SJSA1 (cell line): ENCODE results near the gene INTS11. TPM values are rescaled to one million over a fixed set of nuclear protein-coding genes. Genes with fewer than 3 reads are reported as not detected.
A peak's percentile ranks its signal among the peaks of the same experiment; 100 is the strongest.

Source experiments
- DNase-seq, 2 experiments: peaks; one replicate each; pipeline ENCODE4 v3.0.0-alpha.2; 2015 to 2020; ENCODE audit warnings: low spot score in 2 of 2, low read depth in 1 of 2
- H3K27ac ChIP-seq: fragments of 250-450 bp; sonication (Bioruptor Pico); 2 replicates; pipeline ENCODE4 v1.5.1; 2020; ENCODE audit warnings: mild to moderate bottlenecking, moderate library complexity
- H3K27me3 ChIP-seq: fragments of 250-450 bp; sonication (Bioruptor Pico); replicated peaks from 2 replicates; pipeline ENCODE4 v1.5.1; 2020; ENCODE audit warnings: mild to moderate bottlenecking, moderate library complexity
- H3K36me3 ChIP-seq: fragments of 250-450 bp; sonication (Bioruptor Pico); 2 replicates; pipeline ENCODE4 v1.5.1; 2020; ENCODE audit warnings: mild to moderate bottlenecking
- H3K4me1 ChIP-seq: fragments of 250-450 bp; sonication (Bioruptor Pico); replicated peaks from 2 replicates; pipeline ENCODE4 v1.6.1; 2021; ENCODE audit warnings: mild to moderate bottlenecking
- H3K4me3 ChIP-seq: fragments of 250-450 bp; sonication (Bioruptor Pico); 2 replicates; pipeline ENCODE4 v1.5.1; 2020; ENCODE audit warnings: mild to moderate bottlenecking
- H3K9me3 ChIP-seq: fragments of 250-450 bp; sonication (Bioruptor Pico); replicated peaks from 2 replicates; pipeline ENCODE4 v1.5.1; 2020; ENCODE audit warnings: mild to moderate bottlenecking
- total RNA-seq: library from RNA; depleted of rRNA; stranded (reverse); fragments of >200 nt; shearing (Covaris generic); gene quantifications from 2 replicates; pipeline ENCODE4 v1.2.3, GENCODE V29; 2014

The INTS11 gene
- total RNA-seq, 1 experiment from 2014 or later, result 81.0 TPM

GRCh38 chr1:1352786-1353388 lies 28.4 kb upstream of the INTS11 start:
- Histone ChIP-seq H3K9me3 (no peaks in the 10 kb centered on the region), H3K4me1 (peaks cover 20% of the 10 kb centered on the region), H3K36me3 (peaks cover 53% of the 10 kb centered on the region), H3K27me3 (no peaks in the 10 kb centered on the region), H3K4me3 (no peak overlapping the region), H3K27ac (no peak overlapping the region)
- no peak for DNase-seq

GRCh38 chr1:1351511-1352427 lies 27.3 kb upstream of the INTS11 start:
- Histone ChIP-seq H3K4me1 (peaks cover 25% of the 10 kb centered on the region), H3K9me3 (no peaks in the 10 kb centered on the region), H3K27me3 (no peaks in the 10 kb centered on the region), H3K36me3 (peaks cover 54% of the 10 kb centered on the region), H3K4me3 (no peak overlapping the region), H3K27ac (no peak overlapping the region)
- no peak for DNase-seq

GRCh38 chr1:1349256-1350012 lies 25.0 kb upstream of the INTS11 start, which contains the start of gene DVL1:
Gene DVL1 (minus strand): TSS chr1:1349418. CDS start chr1:1349065, 353 bp downstream.
- H3K4me3 ChIP-seq, result peak within 1 kb of the TSS; percentile 100
- peaks cover 58% of the 10 kb centered on the region for H3K36me3 ChIP-seq
- peak; percentile 73 to 74 for DNase-seq
- no peaks in the 10 kb centered on the region for H3K27me3 ChIP-seq
- H3K27ac ChIP-seq, result peak within 1 kb of the TSS; percentile 89
- peaks cover 47% of the 10 kb centered on the region for H3K4me1 ChIP-seq
- H3K9me3 ChIP-seq, result no peaks in the 10 kb centered on the region

- Histone ChIP-seq H3K27ac (peak overlapping the region; percentile 26; the same call in 1 of the 2 replicates), H3K4me3 (peak overlapping the region; percentile 100)
- DNase-seq, result no peak
These were observed 24.2 kb upstream of the INTS11 start for GRCh38 chr1:1348420-1349255.

GRCh38 chr1:1347663-1348419 lies 23.4 kb upstream of the INTS11 start:
- no peak for DNase-seq
- peaks cover 51% of the 10 kb centered on the region for H3K36me3 ChIP-seq
- H3K9me3 ChIP-seq, result no peaks in the 10 kb centered on the region
- peaks cover 59% of the 10 kb centered on the region for H3K4me1 ChIP-seq
- peak overlapping the region; percentile 100 for H3K4me3 ChIP-seq
- H3K27ac ChIP-seq, result peak overlapping the region; percentile 26
- H3K27me3 ChIP-seq, result no peaks in the 10 kb centered on the region

More at GRCh38 chr1:1348420-1349255, 24.2 kb upstream of the INTS11 start:
- Histone ChIP-seq H3K27me3 (no peaks in the 10 kb centered on the region), H3K9me3 (no peaks in the 10 kb centered on the region), H3K4me1 (peaks cover 55% of the 10 kb centered on the region), H3K36me3 (peaks cover 58% of the 10 kb centered on the region)

- H3K9me3 ChIP-seq, result no peaks in the 10 kb centered on the region
- H3K27me3 ChIP-seq, result no peaks in the 10 kb centered on the region
- peaks cover 59% of the 10 kb centered on the region for H3K4me1 ChIP-seq
- H3K4me3 ChIP-seq, result peak overlapping the region; percentile 100
- H3K27ac ChIP-seq, result no peak overlapping the region
- DNase-seq, result no peak
- peaks cover 47% of the 10 kb centered on the region for H3K36me3 ChIP-seq
These were observed 22.7 kb upstream of the INTS11 start for GRCh38 chr1:1347026-1347595.

GRCh38 chr1:1346501-1346890 lies 22.0 kb upstream of the INTS11 start:
- H3K27ac ChIP-seq, result peak overlapping the region; percentile 68
- H3K4me3 ChIP-seq, result no peak overlapping the region

GRCh38 chr1:1345860-1346500 lies 21.5 kb upstream of the INTS11 start:
- H3K4me3 ChIP-seq, result peak overlapping the region; percentile 8
- DNase-seq, result no peak
- H3K27ac ChIP-seq, result peak overlapping the region; percentile 68
- peaks cover 50% of the 10 kb centered on the region for H3K36me3 ChIP-seq
- no peaks in the 10 kb centered on the region for H3K27me3 ChIP-seq
- H3K9me3 ChIP-seq, result no peaks in the 10 kb centered on the region
- H3K4me1 ChIP-seq, result peaks cover 59% of the 10 kb centered on the region

More at GRCh38 chr1:1346501-1346890, 22.0 kb upstream of the INTS11 start:
- Histone ChIP-seq H3K36me3 (peaks cover 47% of the 10 kb centered on the region), H3K27me3 (no peaks in the 10 kb centered on the region), H3K4me1 (peaks cover 59% of the 10 kb centered on the region), H3K9me3 (no peaks in the 10 kb centered on the region)
- DNase-seq, result no peak

GRCh38 chr1:1345384-1345783 lies 20.9 kb upstream of the INTS11 start:
- Histone ChIP-seq H3K36me3 (peaks cover 56% of the 10 kb centered on the region), H3K27me3 (no peaks in the 10 kb centered on the region), H3K27ac (peak overlapping the region; percentile 68), H3K9me3 (no peaks in the 10 kb centered on the region), H3K4me3 (peak overlapping the region; percentile 8), H3K4me1 (peaks cover 59% of the 10 kb centered on the region)
- peak in 1 of 2 experiments; percentile 91 for DNase-seq

GRCh38 chr1:1344655-1345361 lies 20.3 kb upstream of the INTS11 start:
- DNase-seq, result peak; percentile 96 to 99
- H3K36me3 ChIP-seq, result peaks cover 61% of the 10 kb centered on the region
- H3K9me3 ChIP-seq, result no peaks in the 10 kb centered on the region
- peak overlapping the region; percentile 8 for H3K4me3 ChIP-seq
- H3K27ac ChIP-seq, result peak overlapping the region; percentile 68
- H3K27me3 ChIP-seq, result no peaks in the 10 kb centered on the region
- H3K4me1 ChIP-seq, result peaks cover 59% of the 10 kb centered on the region

GRCh38 chr1:1343811-1344421 lies 19.5 kb upstream of the INTS11 start:
- H3K4me3 ChIP-seq, result no peak overlapping the region
- H3K36me3 ChIP-seq, result peaks cover 61% of the 10 kb centered on the region
- no peak for DNase-seq
- peak overlapping the region; percentile 68 for H3K27ac ChIP-seq
- H3K9me3 ChIP-seq, result no peaks in the 10 kb centered on the region
- no peaks in the 10 kb centered on the region for H3K27me3 ChIP-seq
- peaks cover 56% of the 10 kb centered on the region for H3K4me1 ChIP-seq
